Neural cell (in vitro differentiated cells): ENCODE data around the gene RAB15.

Source experiments
- CTCF ChIP-seq: fragments of 450-650 bp; IDR thresholded peaks from 2 replicates; pipeline ENCODE4 v1.5.1; 2014; ENCODE audit warnings: antibody characterized with exemption, mild to moderate bottlenecking, moderate library complexity; ENCODE audit not compliant: poor library complexity, severe bottlenecking
- REST ChIP-seq: IDR thresholded peaks from 2 replicates; pipeline ENCODE4 v1.6.1; 2012; ENCODE audit warnings: borderline replicate concordance
- SMC3 ChIP-seq: fragments of 450-650 bp; conservative IDR thresholded peaks from 2 replicates; pipeline ENCODE4 v1.6.1; 2014; ENCODE audit warnings: antibody characterized with exemption, mild to moderate bottlenecking, moderate library complexity; ENCODE audit not compliant: poor library complexity
- TAF1 ChIP-seq: IDR thresholded peaks from 2 replicates; pipeline ENCODE4 v1.6.1; 2012; ENCODE audit warnings: low read depth

- TF ChIP-seq TAF1, result no peak
- no peak for TF ChIP-seq REST
- TF ChIP-seq CTCF, result no peak
- no peak for TF ChIP-seq SMC3
These were observed 34.2 kb upstream of the RAB15 start for GRCh38 chr14:65006261-65006721.
